GM21619 (cell line): ENCODE data around the gene SCARF2.
"Not testable (repeated sequence)": the region's sequence is repeated elsewhere in the genome, so short reads cannot be mapped to it uniquely, and the experiment has no call there.

Experiments used
- ATAC-seq: cut with Tn5 transposase; IDR thresholded peaks from one replicate; pipeline ENCODE4 v1.9.1; 2021; ENCODE audit not compliant: unreplicated experiment

Gene SCARF2, protein sequence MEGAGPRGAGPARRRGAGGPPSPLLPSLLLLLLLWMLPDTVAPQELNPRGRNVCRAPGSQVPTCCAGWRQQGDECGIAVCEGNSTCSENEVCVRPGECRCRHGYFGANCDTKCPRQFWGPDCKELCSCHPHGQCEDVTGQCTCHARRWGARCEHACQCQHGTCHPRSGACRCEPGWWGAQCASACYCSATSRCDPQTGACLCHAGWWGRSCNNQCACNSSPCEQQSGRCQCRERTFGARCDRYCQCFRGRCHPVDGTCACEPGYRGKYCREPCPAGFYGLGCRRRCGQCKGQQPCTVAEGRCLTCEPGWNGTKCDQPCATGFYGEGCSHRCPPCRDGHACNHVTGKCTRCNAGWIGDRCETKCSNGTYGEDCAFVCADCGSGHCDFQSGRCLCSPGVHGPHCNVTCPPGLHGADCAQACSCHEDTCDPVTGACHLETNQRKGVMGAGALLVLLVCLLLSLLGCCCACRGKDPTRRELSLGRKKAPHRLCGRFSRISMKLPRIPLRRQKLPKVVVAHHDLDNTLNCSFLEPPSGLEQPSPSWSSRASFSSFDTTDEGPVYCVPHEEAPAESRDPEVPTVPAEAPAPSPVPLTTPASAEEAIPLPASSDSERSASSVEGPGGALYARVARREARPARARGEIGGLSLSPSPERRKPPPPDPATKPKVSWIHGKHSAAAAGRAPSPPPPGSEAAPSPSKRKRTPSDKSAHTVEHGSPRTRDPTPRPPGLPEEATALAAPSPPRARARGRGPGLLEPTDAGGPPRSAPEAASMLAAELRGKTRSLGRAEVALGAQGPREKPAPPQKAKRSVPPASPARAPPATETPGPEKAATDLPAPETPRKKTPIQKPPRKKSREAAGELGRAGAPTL

DNA sequence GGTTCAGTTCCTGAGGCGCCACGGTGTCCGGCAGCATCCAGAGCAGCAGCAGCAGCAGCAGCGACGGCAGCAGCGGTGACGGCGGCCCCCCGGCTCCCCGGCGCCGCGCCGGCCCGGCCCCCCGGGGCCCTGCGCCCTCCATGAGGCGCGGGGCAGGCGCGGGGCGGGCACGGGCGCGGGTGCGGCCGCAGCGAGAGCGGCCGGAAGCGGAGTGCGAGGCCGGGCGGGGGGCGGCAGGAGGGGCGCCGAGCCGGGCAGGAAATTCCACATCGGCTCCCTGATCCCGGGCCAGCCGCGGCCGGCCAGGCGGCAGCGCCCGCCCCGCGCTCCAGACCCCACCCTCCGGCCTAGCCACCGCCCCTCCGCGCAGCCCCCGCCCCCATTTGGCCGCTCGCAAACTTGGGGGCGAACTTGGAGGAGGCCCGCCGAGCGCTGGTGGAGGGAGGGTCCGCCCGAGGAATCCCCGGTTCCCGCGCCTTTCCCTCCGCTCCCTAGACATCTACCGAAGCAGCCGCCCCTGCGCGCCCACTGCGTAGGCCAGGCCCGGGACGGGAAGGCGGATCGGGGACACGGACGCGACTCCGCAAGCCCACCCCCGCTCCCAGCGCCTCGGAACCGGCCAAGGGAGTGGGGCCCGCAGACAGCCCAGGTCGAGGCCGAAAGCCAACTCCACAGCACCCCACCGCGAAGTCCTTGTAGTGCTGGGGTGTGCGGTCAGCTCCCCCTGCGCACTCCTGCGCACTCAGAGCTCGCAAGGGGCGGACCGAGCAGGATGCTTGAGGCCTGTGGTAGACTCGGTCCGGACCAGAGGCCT is at the start of gene SCARF2:
Gene SCARF2, minus strand, starts transcription at position 213 of the 814 bp plus-strand sequence. Its CDS starts 71 bp downstream, at position 142.
- ATAC-seq, result no peak

DNA sequence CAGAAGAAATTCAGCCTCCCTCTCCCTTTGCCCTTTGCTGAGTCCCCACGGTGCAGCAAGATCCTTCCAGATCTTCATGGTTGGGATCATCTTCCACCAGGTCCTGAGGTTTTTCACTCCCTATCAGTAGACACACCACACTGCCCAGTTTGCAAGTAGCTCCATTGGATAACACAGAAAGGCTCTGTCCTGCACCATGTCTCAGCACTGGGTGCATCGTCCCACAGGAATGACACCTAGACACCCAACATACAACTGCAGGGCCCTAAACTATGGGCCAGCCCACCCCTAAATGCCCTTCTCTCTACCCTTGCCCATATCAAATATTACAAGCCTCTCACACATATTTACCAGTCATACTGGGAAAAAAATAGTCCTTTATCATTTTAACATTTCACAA is 48.6 kb upstream of the SCARF2 start:
- ATAC-seq, result no peak

DNA sequence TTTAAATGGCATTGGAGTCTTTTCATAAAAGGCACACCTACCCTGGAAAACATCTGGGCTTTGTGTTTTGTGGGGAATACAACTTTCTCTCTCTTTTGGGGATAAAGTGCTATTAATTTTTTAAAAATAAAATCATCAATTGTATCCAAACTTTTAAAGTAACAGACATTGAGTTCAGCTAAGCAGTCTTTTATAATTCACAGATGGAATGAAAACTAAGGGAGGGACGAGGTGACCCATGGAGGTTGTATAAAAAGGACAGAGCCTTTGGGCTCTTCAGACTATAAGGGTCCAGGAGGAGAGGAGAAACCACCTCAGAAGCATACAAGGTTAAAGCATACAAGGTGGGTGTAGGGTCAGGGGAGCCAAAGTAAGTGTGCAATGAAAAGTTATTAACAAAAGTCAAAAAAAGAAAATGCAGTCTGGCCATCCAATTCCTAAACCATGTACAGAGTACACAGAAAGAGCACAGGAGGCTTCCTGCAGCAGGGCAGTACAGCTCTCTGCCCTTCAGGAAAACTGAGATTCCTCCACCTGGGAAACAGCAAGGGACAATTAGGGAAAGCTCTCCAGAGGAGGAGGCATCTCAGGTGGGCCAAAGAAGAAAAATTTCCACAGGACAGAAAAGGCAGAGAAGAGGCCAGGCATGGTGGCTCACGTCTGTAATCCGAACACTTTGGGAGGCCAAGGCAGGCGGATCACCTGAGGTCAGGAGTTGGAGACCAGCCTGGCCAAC is 47.5 kb upstream of the SCARF2 start:
- no peak for ATAC-seq

DNA sequence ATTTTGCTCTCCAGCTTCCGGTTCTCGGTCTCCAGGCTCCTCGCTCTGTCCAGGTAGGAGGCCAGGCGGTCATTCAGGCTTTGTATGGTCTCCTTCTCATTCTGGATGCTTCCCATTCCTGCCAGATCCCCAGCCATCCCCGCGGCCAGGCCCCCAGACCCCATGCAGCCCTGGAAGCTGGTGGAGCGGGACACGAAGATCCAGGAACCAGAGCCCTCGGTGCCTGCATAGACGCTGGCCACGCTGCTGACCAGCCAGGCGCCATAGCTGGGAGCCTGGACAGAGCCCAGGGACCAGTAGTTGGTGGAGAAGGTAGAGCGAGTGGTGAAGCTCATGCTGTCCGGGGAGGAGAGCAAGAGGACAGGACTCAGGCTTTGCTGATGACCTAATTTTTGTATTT is 46.1 kb upstream of the SCARF2 start:
- ATAC-seq, result no peak

DNA sequence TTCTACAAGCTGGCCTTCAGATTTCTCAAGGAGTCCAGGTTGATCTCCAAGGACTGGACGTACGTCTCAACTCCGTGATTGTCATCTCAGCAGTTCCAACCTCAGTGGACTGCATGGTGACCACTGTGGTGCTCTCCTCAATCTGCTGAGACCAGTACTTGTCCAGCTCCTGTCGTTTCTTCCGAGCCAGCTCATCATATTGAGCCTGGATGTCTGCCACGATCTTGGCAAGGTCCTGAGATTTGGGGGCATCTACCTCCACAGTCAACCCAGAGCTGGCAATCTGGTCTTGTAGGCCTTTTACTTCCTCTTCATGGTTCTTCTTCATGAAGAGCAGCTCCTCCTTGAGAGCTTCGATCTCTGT is 45.5 kb upstream of the SCARF2 start:
- ATAC-seq, result not testable (repeated sequence)

DNA sequence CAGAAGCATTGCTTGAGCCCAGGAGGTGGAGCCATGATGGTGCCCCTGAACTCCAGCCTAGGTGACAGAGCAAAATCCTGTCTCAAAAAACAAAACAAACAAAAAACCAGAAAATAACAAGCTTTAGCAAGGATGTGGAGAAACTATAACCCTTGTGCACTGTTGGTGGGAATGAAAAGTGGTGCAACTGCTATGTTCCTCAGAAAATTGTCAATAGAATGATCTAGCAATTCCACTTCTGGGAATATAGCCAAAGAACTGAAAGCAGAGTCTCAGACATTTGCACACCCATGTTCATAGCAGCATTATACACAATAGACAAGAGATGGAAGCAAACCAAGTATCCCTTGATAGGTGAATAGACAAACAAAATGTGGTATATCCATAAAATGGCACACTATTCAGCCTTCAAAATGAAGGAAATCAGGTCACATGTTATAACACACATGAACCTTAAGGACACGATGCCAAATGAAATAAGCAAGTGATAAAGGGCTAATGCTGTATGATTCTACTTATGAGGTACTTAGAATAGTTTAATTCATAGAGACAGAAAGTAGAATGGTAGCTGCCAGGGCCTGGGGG is 42.1 kb upstream of the SCARF2 start:
- ATAC-seq, result no peak

DNA sequence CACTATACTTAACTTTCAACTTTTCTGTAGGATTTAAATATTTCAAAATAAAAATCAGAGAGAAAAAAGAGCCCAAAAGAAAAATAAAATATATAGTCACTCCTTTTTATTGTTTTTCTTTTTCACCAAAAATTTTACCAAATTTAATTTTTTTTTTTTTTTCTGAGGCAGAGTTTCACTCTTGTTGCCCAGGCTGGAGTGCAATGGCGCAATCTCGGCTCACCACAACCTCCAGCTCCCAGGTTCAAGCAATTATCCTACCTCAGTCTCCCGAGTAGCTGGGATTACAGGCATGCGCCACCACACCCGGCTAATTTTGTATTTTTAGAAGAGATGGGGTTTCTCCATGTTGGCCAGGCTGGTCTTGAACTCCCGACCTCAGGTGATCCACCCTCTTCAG is 40.4 kb upstream of the SCARF2 start:
- not testable (repeated sequence) for ATAC-seq

DNA sequence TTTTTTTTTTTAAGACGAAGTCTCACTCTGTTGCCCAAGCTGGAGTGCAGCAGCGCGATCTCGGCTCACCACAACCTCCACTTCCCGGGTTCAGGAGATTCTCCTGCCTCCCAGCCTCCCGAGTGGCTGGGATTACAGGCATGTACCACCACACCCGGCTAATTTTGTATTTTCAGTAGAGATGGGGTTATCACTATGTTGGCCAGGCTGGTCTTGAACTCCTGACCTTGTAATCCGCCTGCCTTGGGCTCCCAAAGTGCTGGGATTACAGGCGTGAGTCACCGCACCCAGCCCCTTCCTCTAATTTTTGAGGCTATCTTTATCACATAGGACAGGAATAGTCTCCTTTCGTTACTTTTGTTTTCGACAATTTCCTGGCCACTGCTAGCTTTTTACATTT is 37.9 kb upstream of the SCARF2 start:
- not testable (repeated sequence) for ATAC-seq

DNA sequence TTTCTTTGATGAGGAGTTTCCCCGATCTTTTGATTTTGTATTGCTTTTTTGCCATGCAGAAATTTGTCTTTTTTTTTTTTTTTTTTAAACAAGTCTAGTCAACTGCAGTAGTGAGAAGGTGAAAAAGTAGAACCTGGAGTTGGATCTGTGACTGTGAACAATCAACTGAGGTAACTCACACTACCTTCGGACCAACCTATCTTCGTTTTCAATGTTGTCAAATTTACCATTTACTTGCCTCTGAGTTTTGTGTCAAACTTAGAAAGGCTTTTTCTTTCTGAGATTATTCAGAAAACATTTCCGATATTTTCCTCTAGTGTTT is 37.5 kb upstream of the SCARF2 start:
- ATAC-seq, result no peak

DNA sequence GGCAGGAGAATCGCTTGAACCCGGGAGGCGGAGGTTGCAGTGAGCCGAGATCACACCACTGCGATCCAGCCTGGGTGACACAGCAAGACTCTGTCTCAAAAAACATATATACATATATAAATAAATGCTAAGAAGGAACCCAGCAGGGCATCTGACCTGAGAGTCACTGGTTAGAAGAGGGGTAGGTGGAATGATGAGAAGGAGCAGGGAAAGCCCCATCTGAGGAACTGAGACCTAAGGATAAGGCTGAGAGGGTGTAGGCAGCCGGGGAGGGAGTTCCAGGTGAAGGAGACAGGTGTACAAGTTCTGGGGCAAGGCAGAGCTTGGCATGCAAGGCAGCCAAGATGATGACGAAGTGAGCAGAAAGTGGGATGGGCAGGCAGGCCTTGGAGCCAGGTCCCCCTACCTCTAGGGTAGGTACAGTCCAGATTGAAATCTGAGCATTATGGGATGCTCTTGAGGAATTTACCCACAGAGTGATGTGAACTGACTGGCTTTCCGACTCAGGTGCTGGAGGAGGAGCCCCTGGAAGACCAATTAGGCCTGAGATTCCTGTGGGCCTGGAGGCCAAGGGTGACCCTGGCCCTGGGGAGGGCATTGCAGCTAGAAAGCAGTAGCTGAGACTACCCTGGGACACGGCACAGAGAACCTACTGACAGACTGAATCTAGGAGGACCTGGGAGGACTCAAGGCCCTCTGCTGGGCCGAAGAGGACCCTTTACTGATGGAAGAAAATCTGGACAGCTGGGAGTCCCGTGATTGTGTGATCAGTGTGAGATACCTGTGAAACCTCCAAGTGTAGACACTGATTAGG is 35.2 kb upstream of the SCARF2 start:
- ATAC-seq, result no peak

DNA sequence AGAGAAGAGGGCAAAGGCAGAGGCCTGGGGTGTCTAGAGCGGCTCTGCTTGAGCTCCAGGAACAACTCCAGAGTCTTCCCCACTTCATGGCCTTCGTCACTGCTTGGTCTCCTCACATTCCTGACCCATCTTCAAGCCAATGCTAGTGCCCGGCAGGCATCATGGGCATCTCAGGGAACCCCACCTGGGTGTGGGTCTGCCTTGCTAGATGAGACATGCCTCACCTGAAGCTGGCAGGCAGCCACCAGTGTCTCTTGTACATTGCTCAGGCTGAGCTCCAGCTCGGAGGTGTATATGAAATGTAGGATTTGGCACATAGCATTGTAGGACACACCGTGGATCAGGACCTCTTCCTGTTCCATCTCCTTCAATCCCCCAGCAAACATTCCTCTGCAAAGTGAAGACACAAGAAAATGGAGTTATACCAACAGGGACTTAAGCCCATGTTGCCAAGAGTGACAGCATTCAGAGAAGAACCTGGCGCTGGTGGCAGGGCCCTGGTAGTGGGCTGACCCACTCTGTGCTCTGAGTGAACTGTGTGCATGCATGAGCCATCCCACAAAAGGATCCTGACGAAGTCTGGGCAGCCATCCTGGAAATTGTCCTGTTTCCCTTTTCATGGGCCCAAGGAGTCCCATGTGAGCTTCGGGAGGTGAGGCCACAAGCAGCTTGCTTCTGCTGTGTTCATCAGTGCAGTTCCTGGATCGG is 33.7 kb upstream of the SCARF2 start:
- ATAC-seq, result no peak

DNA sequence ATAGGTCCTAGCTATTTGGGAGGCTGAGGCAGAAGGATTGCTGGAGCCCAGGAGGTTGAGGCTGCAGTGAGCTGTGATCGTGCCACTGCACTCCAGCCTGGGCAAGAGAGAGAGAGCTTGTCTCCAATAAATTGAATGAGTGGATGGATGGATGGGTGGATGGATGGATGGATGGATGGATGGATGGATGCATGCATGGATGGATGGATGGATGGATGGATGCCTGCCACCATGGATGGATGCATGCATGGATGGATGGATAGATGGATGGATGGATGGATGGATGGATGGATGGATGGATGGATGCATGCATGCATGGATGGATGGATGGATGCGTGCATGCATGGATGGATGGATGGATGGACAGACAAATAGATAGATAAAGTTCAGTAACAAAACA is 32.9 kb upstream of the SCARF2 start:
- ATAC-seq, result not testable (repeated sequence)

DNA sequence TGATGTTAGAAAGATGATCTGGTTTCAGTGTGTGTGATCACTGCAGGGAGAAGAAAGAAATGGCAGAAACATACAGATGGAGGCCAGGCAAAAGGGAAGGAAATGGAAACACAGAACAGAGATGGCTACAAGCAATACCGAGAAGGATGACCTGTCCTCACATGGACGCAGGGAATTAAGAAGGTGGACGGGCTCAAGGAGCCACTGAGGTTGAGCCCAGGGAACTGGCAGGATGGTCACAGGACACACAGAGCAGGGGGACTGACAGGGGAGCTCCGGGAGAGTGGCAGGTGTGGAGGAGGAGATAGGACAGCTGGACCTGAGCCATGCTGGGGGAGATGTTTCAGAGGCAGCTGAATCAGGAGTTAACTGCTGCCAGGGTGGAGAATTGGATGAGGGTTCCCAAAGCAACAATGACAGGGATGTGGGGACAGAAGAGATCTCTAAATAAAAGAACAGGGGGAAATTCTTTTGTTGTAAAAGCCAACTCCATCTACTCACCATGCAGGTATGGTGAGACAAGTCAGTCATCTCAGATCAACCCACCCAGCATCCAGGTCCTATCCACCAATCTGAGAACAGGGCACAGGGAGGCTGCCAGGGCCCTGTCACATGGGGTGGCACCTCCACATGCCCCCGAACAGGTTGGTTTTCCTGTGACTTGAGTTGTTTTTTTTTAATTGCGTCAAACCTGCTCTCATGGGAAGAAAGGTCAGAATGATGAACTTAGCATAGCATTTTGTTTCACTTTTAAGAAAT is 31.7 kb upstream of the SCARF2 start:
- ATAC-seq, result no peak

DNA sequence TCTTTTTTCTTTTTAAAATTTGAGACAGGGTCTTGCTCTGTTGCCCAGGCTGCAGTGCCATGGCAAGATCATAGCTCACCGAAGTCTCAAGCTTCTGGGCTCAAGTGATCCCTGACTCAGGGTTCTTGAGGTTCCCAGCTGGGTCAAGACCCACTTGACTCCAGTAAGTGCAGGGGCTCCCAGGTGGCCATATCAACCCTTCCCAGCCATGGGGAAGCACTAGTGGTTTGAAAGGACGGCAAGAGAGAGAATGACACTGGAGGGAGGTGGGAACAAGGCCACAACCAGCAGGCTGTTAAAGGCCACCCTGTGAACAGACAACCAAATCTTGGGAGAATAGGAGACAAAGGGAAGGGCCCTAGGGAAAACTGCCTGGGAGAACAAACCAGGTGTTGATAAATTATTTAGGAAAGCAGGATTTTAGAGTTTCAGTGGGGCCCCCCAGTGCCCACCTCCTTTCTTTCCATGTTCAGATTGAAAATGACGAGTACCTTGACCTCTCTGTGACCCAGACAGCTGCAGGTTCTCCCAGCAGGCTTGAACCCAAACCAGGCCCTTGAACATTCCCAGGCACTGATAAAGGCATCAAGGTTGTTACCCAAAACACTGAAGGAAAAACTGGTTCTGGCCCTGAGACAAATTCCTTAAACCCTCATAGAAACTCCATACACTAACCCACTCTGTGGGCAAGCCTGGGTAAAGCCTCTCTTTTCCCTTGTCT is 29.2 kb upstream of the SCARF2 start:
- ATAC-seq, result no peak

DNA sequence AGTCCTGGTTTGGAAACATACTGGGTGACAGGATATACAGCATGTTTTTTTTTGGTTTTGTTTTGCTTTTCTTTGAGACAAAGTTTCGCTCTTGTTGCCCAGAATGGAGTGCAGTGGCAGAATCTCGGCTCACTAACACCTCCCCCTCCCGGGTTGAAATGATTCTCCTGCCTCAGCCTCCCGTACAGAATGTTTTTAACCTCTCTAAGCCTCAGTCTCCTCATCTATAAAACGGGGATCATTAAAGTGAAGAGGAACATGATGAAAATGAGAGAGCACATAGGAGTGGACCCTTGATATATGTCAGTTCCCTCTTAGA is 28.1 kb upstream of the SCARF2 start:
- ATAC-seq, result no peak

DNA sequence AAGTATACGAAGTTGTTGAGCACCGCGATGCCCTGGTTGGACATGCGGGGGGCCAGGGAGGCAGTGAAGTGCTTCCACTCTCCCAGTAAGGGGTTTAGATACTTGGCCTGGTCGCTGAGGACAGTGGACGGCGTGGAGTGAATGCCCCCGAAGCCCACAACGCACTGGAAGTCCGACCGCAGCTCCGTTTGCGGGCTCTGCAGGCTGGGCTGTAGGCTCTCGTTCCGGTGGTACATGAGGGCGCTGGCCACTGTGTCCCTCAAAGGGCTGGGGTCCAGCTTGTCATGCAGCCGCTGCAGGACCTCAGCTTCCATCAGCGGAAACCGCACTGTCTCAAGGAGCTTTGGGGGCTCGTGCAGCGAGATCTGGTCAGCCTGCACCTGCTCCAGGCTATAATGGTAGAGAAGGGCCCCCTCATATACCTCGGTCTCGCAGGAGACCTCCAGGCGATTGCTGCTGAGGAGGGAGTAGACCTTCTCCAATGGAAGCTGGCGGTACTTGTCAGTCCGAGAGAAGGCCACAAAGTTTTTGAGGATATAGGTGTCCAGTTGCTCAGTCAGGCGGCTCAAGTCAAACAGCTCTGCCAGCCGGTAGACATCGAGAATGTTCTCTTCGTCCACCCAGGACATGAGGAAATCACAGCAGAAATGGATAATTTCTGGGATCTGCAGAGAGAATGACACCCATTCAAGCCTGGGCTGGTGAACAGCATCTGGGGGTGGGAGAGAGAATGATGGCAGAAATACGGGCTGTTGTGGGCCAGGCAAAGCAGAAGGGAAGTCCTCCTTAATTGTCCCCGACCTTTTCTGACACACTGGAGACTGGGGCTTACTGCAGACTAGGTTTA is 27.5 kb upstream of the SCARF2 start:
- no peak for ATAC-seq

DNA sequence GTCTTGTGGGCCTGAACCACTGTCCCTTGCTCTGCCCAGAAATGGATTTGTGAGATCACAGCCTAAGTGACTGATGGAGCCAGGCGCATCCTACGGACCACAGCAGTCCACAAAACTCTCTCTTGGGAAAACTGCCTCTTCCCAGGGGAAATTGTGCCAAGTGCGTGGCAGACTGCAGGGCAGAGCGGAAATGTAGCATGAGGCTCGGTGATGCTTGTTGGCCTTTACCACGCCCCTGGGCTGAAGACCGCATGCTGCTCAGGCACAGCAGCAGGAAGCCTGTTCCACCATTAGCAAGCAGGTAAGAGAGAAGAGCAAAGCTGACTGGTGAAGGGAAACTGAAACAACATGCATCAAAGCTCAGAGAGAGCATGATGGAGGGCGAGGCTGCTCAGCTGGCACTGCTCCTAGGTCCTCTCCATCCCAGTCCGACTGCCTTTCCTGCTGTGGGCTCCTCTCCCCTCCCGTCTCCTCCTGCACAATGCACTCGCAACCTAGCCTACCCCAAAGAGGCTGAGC is 26.5 kb upstream of the SCARF2 start:
- ATAC-seq, result no peak
